Mesothelial cell of epicardium (in vitro differentiated cells): Measurements from ENCODE around the gene CDH4. TPM values are rescaled to one million over a fixed set of nuclear protein-coding genes. Genes with fewer than 3 reads are reported as not detected.

ENCODE experiments used
- DNase-seq, 2 experiments: peaks; one replicate each; pipeline ENCODE4 v3.0.0; 2021; ENCODE audit warnings: low spot score in 2 of 2; ENCODE audit not compliant: unreplicated experiment in 2 of 2
- H3K27ac Mint-ChIP-seq: 2 replicates; pipeline ENCODE4 v1.8.0; 2021; ENCODE audit warnings: mixed read lengths
- H3K27me3 Mint-ChIP-seq: 2 replicates; pipeline ENCODE4 v1.8.0; 2021; ENCODE audit warnings: low read depth, mixed read lengths
- H3K36me3 Mint-ChIP-seq: 2 replicates; pipeline ENCODE4 v1.8.0; 2021; ENCODE audit warnings: mixed read lengths
- H3K4me1 Mint-ChIP-seq: 2 replicates; pipeline ENCODE4 v1.8.0; 2021; ENCODE audit warnings: mixed read lengths
- H3K4me3 Mint-ChIP-seq: 2 replicates; pipeline ENCODE4 v1.8.0; 2021; ENCODE audit warnings: mild to moderate bottlenecking, moderate library complexity, mixed read lengths
- H3K9me3 Mint-ChIP-seq: 2 replicates; pipeline ENCODE4 v1.8.0; 2021; ENCODE audit warnings: mixed read lengths
- CTCF ChIP-seq: fragments of 200-600 bp; sonication (generic); IDR thresholded peaks from one replicate; pipeline ENCODE4 v1.5.0; 2021; ENCODE audit warnings: antibody characterized with exemption; ENCODE audit not compliant: unreplicated experiment
- total RNA-seq: library from RNA; stranded (reverse); gene quantifications from 3 replicates; pipeline ENCODE4 v1.2.1, GENCODE V29; 2021

CDH4 gene
- total RNA-seq, 1 donor from 2014 or later: 1.1 TPM

GRCh38 chr20:61619751-61620150 lies 367.7 kb downstream of the CDH4 start:
- H3K9me3 Mint-ChIP-seq: no peaks in the 10 kb centered on the region
- H3K4me3 Mint-ChIP-seq: no peak overlapping the region
- peaks cover 31% of the 10 kb centered on the region for H3K27me3 Mint-ChIP-seq
- no peak for DNase-seq
- no peak overlapping the region for H3K27ac Mint-ChIP-seq
- H3K36me3 Mint-ChIP-seq: no peaks in the 10 kb centered on the region
- no peaks in the 10 kb centered on the region for H3K4me1 Mint-ChIP-seq
- TF ChIP-seq CTCF: no peak

- no peak overlapping the region for H3K4me3 Mint-ChIP-seq
- H3K9me3 Mint-ChIP-seq: no peaks in the 10 kb centered on the region
- H3K27ac Mint-ChIP-seq: no peak overlapping the region
- DNase-seq: no peak
- no peak for TF ChIP-seq CTCF
- no peaks in the 10 kb centered on the region for H3K36me3 Mint-ChIP-seq
- peaks cover 33% of the 10 kb centered on the region for H3K27me3 Mint-ChIP-seq
- H3K4me1 Mint-ChIP-seq: no peaks in the 10 kb centered on the region
These were observed 368.1 kb downstream of the CDH4 start for GRCh38 chr20:61620174-61620573.

GRCh38 chr20:61621035-61621730 lies 369.1 kb downstream of the CDH4 start:
- TF ChIP-seq CTCF: no peak
- H3K4me3 Mint-ChIP-seq: no peak overlapping the region
- H3K27ac Mint-ChIP-seq: no peak overlapping the region
- H3K36me3 Mint-ChIP-seq: no peaks in the 10 kb centered on the region
- no peak for DNase-seq
- no peaks in the 10 kb centered on the region for H3K9me3 Mint-ChIP-seq
- no peaks in the 10 kb centered on the region for H3K4me1 Mint-ChIP-seq
- H3K27me3 Mint-ChIP-seq: peaks cover 41% of the 10 kb centered on the region

GRCh38 chr20:61621852-61622251 lies 369.8 kb downstream of the CDH4 start:
- Mint-ChIP-seq H3K4me1 (no peaks in the 10 kb centered on the region), H3K27me3 (peaks cover 43% of the 10 kb centered on the region), H3K4me3 (no peak overlapping the region), H3K36me3 (no peaks in the 10 kb centered on the region), H3K27ac (no peak overlapping the region), H3K9me3 (no peaks in the 10 kb centered on the region)
- no peak for DNase-seq
- no peak for TF ChIP-seq CTCF

- no peaks in the 10 kb centered on the region for H3K4me1 Mint-ChIP-seq
- no peak for TF ChIP-seq CTCF
- H3K4me3 Mint-ChIP-seq: no peak overlapping the region
- peaks cover 46% of the 10 kb centered on the region for H3K27me3 Mint-ChIP-seq
- H3K36me3 Mint-ChIP-seq: no peaks in the 10 kb centered on the region
- DNase-seq: no peak
- H3K9me3 Mint-ChIP-seq: no peaks in the 10 kb centered on the region
- no peak overlapping the region for H3K27ac Mint-ChIP-seq
These were observed 371.4 kb downstream of the CDH4 start for GRCh38 chr20:61623451-61623850.
